Neural cell (in vitro differentiated cells): ENCODE results near the gene PRDM2. TPM values are rescaled to one million over a fixed set of nuclear protein-coding genes. Genes with fewer than 3 reads are reported as not detected.

Source experiments
- H2AFZ ChIP-seq: fragments of 200-600, 300-800 bp; sonication (generic), shearing (Covaris generic); 2 replicates; pipeline ENCODE4 v1.6.0; 2014; ENCODE audit warnings: low read depth, mild to moderate bottlenecking, antibody characterized with exemption, low read length, moderate library complexity
- H3F3A ChIP-seq: fragments of 200-600 bp; shearing (Covaris generic); 2 replicates; pipeline ENCODE4 v1.6.1; 2016; ENCODE audit warnings: mild to moderate bottlenecking, moderate library complexity, mixed read lengths, antibody characterized with exemption, low read length; ENCODE audit not compliant: insufficient read depth, poor library complexity, severe bottlenecking
- H3K27ac ChIP-seq: fragments of 200-600, 300-800 bp; sonication (generic), shearing (Covaris generic); 2 replicates; pipeline ENCODE4 v1.5.1; 2014; ENCODE audit warnings: mild to moderate bottlenecking, low read length, moderate library complexity
- H3K27me3 ChIP-seq: fragments of 300-800, 200-600 bp; sonication (generic), shearing (Covaris generic); 2 replicates; pipeline ENCODE4 v1.6.0; 2014; ENCODE audit warnings: mild to moderate bottlenecking, low read depth, low read length, moderate library complexity; ENCODE audit not compliant: insufficient read depth
- H3K36me3 ChIP-seq: fragments of 300-800, 200-600 bp; sonication (generic), shearing (Covaris generic); 2 replicates; pipeline ENCODE4 v1.5.1; 2014; ENCODE audit warnings: mild to moderate bottlenecking, antibody characterized with exemption, low read length, moderate library complexity; ENCODE audit not compliant: insufficient read depth
- H3K4me2 ChIP-seq: fragments of 300-800, 200-600 bp; sonication (generic), shearing (Covaris generic); 2 replicates; pipeline ENCODE4 v1.6.0; 2014; ENCODE audit warnings: mild to moderate bottlenecking, low read length
- H3K4me3 ChIP-seq: fragments of 300-800, 200-600 bp; sonication (generic), shearing (Covaris generic); 2 replicates; pipeline ENCODE4 v1.5.1; 2014; ENCODE audit warnings: mild to moderate bottlenecking, low read length, moderate library complexity
- H3K79me2 ChIP-seq: fragments of 200-600 bp; shearing (Covaris generic); replicated peaks from 2 replicates; pipeline ENCODE4 v1.6.0; 2014; ENCODE audit warnings: mild to moderate bottlenecking, low read length, moderate library complexity; ENCODE audit not compliant: insufficient read depth
- H3K9ac ChIP-seq: fragments of 300-800, 200-600 bp; sonication (generic), shearing (Covaris generic); 2 replicates; pipeline ENCODE4 v1.6.1; 2016; ENCODE audit warnings: mild to moderate bottlenecking, low read length, mixed read lengths
- H3K9me2 ChIP-seq: fragments of 200-600 bp; shearing (Covaris generic); 2 replicates; pipeline ENCODE4 v1.6.1; 2016; ENCODE audit warnings: mild to moderate bottlenecking, low read length, mixed read lengths; ENCODE audit not compliant: insufficient read depth
- H3K9me3 ChIP-seq: fragments of 200-600, 300-800 bp; sonication (generic), shearing (Covaris generic); 2 replicates; pipeline ENCODE4 v1.6.1; 2016; ENCODE audit warnings: mild to moderate bottlenecking, mixed run types, low read length, moderate library complexity, mixed read lengths
- H4K20me1 ChIP-seq: fragments of 200-600 bp; shearing (Covaris generic); 2 replicates; pipeline ENCODE4 v1.6.1; 2016; ENCODE audit warnings: mild to moderate bottlenecking, mixed run types; ENCODE audit not compliant: insufficient read depth
- EP300 ChIP-seq: fragments of 450-650 bp; conservative IDR thresholded peaks from 2 replicates; pipeline ENCODE4 v1.6.1; 2014; ENCODE audit warnings: antibody characterized with exemption, mild to moderate bottlenecking, moderate library complexity; ENCODE audit not compliant: poor library complexity, severe bottlenecking
- EZH2 ChIP-seq: fragments of 200-600, 300-800 bp; shearing (Covaris generic), sonication (generic); IDR thresholded peaks from 2 replicates; pipeline ENCODE4 v1.6.1; 2014; ENCODE audit warnings: antibody characterized with exemption, low read length, borderline replicate concordance, mild to moderate bottlenecking; ENCODE audit not compliant: insufficient read depth, poor library complexity, severe bottlenecking
- MXI1 ChIP-seq: fragments of 450-650 bp; conservative IDR thresholded peaks from 2 replicates; pipeline ENCODE4 v1.6.1; 2014; ENCODE audit warnings: antibody characterized with exemption, mild to moderate bottlenecking; ENCODE audit not compliant: poor library complexity, severe bottlenecking
- POLR2AphosphoS5 ChIP-seq: IDR thresholded peaks from 2 replicates; pipeline ENCODE4 v1.6.1; 2012
- RAD21 ChIP-seq: fragments of 450-650 bp; conservative IDR thresholded peaks from 2 replicates; pipeline ENCODE4 v1.6.1; 2014; ENCODE audit warnings: antibody characterized with exemption, mild to moderate bottlenecking, moderate library complexity
- SMC3 ChIP-seq: fragments of 450-650 bp; conservative IDR thresholded peaks from 2 replicates; pipeline ENCODE4 v1.6.1; 2014; ENCODE audit warnings: antibody characterized with exemption, mild to moderate bottlenecking, moderate library complexity; ENCODE audit not compliant: poor library complexity
- TAF1 ChIP-seq: IDR thresholded peaks from 2 replicates; pipeline ENCODE4 v1.6.1; 2012; ENCODE audit warnings: low read depth
- polyA plus RNA-seq: library from polyadenylated mRNA; depleted of rRNA; stranded (reverse); fragments of >200 nt; gene quantifications from 2 replicates; pipeline ENCODE4 v1.2.3, GENCODE V29; 2014
- TF ChIP-seq, protein P1 (sequence below): IDR thresholded peaks from 2 replicates; pipeline ENCODE4 v1.6.1; 2012; ENCODE audit warnings: borderline replicate concordance
- TF ChIP-seq, protein P2 (sequence below): fragments of 450-650 bp; IDR thresholded peaks from 2 replicates; pipeline ENCODE4 v1.5.1; 2014; ENCODE audit warnings: antibody characterized with exemption, mild to moderate bottlenecking, moderate library complexity; ENCODE audit not compliant: poor library complexity, severe bottlenecking

PRDM2 gene
- polyA plus RNA-seq, 1 donor from 2014 or later = 10.7 TPM

DNA sequence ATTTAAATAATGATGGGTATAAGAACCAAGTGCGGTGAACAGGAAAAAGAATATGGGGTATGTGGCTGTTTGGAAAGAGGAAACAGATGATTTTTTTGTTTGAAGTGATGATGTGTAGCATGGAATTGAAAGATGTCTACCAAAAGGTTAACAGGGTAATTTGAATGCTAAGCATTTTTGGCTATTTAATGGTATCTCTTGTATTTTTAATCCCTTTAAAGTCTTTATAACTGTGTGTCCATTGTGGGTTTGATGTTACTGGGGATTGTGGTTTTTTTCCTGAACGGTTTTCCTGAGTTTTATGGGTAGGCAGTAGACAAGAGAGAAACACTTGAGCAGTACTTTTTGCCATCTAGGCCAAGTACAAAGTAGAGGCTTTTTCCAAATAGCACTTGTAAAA, 63.2 kb downstream of the PRDM2 start:
- Histone ChIP-seq H3F3A (no peaks in the 10 kb centered on the region), H3K27ac (no peak overlapping the region), H3K9ac (no peak overlapping the region), H3K79me2 (peaks cover 76% of the 10 kb centered on the region), H3K4me2 (no peak overlapping the region), H3K9me2 (no peaks in the 10 kb centered on the region), H3K9me3 (no peaks in the 10 kb centered on the region), H3K36me3 (no peaks in the 10 kb centered on the region), H2AFZ (no peak overlapping the region), H3K27me3 (no peaks in the 10 kb centered on the region), H3K4me3 (no peak overlapping the region), H4K20me1 (peaks cover 13% of the 10 kb centered on the region)
- TF ChIP-seq EP300 (no peak), MXI1 (no peak), RAD21 (no peak), SMC3 (no peak), POLR2AphosphoS5 (no peak)

DNA sequence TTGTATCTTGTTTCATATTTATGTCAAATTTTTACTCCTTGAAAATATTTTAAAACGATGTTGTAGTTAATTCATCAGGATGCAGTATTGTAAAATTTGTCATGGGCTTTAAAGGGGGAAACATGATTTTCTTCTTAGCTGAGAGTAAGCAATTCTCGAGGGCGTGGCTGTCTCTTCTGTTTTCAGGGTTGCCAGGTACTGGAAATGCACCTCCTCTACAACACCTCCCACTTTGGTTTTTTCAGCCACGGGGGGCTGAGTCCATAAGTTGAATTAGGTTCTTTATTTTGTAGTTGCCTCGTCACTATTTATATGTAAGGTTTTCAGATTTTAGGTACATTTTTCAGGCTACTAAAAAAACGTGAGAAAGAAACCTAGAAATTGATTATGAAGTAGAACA, 64.0 kb downstream of the PRDM2 start:
- Histone ChIP-seq H3F3A (no peaks in the 10 kb centered on the region), H3K79me2 (peaks cover 76% of the 10 kb centered on the region), H4K20me1 (peaks cover 13% of the 10 kb centered on the region), H3K27me3 (no peaks in the 10 kb centered on the region), H3K9me3 (no peaks in the 10 kb centered on the region), H3K27ac (no peak overlapping the region), H3K9ac (no peak overlapping the region), H3K9me2 (no peaks in the 10 kb centered on the region), H3K4me3 (no peak overlapping the region), H3K4me2 (no peak overlapping the region), H3K36me3 (no peaks in the 10 kb centered on the region), H2AFZ (no peak overlapping the region)
- TF ChIP-seq, protein P1, sequence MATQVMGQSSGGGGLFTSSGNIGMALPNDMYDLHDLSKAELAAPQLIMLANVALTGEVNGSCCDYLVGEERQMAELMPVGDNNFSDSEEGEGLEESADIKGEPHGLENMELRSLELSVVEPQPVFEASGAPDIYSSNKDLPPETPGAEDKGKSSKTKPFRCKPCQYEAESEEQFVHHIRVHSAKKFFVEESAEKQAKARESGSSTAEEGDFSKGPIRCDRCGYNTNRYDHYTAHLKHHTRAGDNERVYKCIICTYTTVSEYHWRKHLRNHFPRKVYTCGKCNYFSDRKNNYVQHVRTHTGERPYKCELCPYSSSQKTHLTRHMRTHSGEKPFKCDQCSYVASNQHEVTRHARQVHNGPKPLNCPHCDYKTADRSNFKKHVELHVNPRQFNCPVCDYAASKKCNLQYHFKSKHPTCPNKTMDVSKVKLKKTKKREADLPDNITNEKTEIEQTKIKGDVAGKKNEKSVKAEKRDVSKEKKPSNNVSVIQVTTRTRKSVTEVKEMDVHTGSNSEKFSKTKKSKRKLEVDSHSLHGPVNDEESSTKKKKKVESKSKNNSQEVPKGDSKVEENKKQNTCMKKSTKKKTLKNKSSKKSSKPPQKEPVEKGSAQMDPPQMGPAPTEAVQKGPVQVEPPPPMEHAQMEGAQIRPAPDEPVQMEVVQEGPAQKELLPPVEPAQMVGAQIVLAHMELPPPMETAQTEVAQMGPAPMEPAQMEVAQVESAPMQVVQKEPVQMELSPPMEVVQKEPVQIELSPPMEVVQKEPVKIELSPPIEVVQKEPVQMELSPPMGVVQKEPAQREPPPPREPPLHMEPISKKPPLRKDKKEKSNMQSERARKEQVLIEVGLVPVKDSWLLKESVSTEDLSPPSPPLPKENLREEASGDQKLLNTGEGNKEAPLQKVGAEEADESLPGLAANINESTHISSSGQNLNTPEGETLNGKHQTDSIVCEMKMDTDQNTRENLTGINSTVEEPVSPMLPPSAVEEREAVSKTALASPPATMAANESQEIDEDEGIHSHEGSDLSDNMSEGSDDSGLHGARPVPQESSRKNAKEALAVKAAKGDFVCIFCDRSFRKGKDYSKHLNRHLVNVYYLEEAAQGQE = no peak
- TF ChIP-seq TAF1 (no peak), RAD21 (no peak), POLR2AphosphoS5 (no peak), SMC3 (no peak), MXI1 (no peak), EZH2 (no peak), EP300 (no peak)
- TF ChIP-seq, protein P2, sequence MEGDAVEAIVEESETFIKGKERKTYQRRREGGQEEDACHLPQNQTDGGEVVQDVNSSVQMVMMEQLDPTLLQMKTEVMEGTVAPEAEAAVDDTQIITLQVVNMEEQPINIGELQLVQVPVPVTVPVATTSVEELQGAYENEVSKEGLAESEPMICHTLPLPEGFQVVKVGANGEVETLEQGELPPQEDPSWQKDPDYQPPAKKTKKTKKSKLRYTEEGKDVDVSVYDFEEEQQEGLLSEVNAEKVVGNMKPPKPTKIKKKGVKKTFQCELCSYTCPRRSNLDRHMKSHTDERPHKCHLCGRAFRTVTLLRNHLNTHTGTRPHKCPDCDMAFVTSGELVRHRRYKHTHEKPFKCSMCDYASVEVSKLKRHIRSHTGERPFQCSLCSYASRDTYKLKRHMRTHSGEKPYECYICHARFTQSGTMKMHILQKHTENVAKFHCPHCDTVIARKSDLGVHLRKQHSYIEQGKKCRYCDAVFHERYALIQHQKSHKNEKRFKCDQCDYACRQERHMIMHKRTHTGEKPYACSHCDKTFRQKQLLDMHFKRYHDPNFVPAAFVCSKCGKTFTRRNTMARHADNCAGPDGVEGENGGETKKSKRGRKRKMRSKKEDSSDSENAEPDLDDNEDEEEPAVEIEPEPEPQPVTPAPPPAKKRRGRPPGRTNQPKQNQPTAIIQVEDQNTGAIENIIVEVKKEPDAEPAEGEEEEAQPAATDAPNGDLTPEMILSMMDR = no peak
